T-helper 2 cell treated with Interferon-gamma antibody and Interleukin-4, amounts not matched to agents 5 μg/mL and 100 μg/mL, for 36 hours (primary cell): ENCODE data around the gene CYSTM1.
"Not testable (repeated sequence)": the region's sequence is repeated elsewhere in the genome, so short reads cannot be mapped to it uniquely, and the experiment has no call there.

ENCODE experiments used
- DNase-seq: peaks from one replicate; pipeline ENCODE4 v3.0.0; 2021; ENCODE audit warnings: low spot score
- H3K27ac Mint-ChIP-seq: one replicate; pipeline ENCODE4 v1.8.0; 2021; ENCODE audit warnings: mild to moderate bottlenecking, mixed read lengths
- H3K27me3 Mint-ChIP-seq: one replicate; pipeline ENCODE4 v1.8.0; 2021; ENCODE audit warnings: low read depth, mixed read lengths
- H3K36me3 Mint-ChIP-seq: one replicate; pipeline ENCODE4 v1.8.0; 2021; ENCODE audit warnings: low read depth, mixed read lengths
- H3K4me1 Mint-ChIP-seq: one replicate; pipeline ENCODE4 v1.8.0; 2021; ENCODE audit warnings: low read depth, mixed read lengths
- H3K4me3 Mint-ChIP-seq: one replicate; pipeline ENCODE4 v1.8.0; 2022; ENCODE audit warnings: mild to moderate bottlenecking, moderate library complexity, mixed read lengths
- H3K9me3 Mint-ChIP-seq: one replicate; pipeline ENCODE4 v1.8.0; 2021; ENCODE audit warnings: mixed read lengths

Gene CYSTM1

DNA sequence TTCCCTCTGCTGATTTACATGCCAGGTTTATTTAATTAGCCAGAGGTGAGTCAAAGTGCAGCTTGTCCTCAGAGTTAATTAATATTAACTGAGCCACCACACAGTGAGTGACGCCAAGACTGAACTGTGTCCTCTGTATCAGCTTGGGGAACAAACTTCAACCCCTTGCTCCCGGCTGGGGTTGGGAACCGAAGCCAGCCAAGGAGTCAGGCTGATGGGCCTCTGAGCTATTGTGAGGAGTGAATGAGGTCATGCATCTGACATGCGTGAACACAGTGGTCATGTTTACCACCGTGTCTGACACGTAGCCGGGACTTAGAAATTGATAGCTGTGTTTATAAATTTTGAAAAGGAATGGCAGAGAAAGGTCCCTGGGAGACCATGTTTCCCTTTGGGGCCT lies 32.1 kb upstream of the CYSTM1 start:
- peaks cover 5% of the 10 kb centered on the region for H3K4me1 Mint-ChIP-seq
- no peak for DNase-seq
- H3K36me3 Mint-ChIP-seq, result peaks cover 2% of the 10 kb centered on the region
- H3K9me3 Mint-ChIP-seq, result no peaks in the 10 kb centered on the region
- H3K4me3 Mint-ChIP-seq, result no peak overlapping the region
- H3K27me3 Mint-ChIP-seq, result peaks cover 34% of the 10 kb centered on the region
- H3K27ac Mint-ChIP-seq, result no peak overlapping the region

- H3K27me3 Mint-ChIP-seq, result peaks cover 38% of the 10 kb centered on the region
- H3K4me1 Mint-ChIP-seq, result peaks cover 5% of the 10 kb centered on the region
- no peaks in the 10 kb centered on the region for H3K9me3 Mint-ChIP-seq
- H3K27ac Mint-ChIP-seq, result no peak overlapping the region
- DNase-seq, result no peak
- H3K4me3 Mint-ChIP-seq, result no peak overlapping the region
- H3K36me3 Mint-ChIP-seq, result peaks cover 2% of the 10 kb centered on the region
These were observed 31.3 kb upstream of the CYSTM1 start for GRCh38 chr5:140143521-140144258.

GRCh38 chr5:140145256-140145655 lies 29.7 kb upstream of the CYSTM1 start:
- peak overlapping the region; percentile 6 for H3K4me3 Mint-ChIP-seq
- no peaks in the 10 kb centered on the region for H3K9me3 Mint-ChIP-seq
- H3K27ac Mint-ChIP-seq, result no peak overlapping the region
- H3K4me1 Mint-ChIP-seq, result peaks cover 5% of the 10 kb centered on the region
- H3K27me3 Mint-ChIP-seq, result peaks cover 33% of the 10 kb centered on the region
- no peak for DNase-seq
- H3K36me3 Mint-ChIP-seq, result peaks cover 2% of the 10 kb centered on the region

DNA sequence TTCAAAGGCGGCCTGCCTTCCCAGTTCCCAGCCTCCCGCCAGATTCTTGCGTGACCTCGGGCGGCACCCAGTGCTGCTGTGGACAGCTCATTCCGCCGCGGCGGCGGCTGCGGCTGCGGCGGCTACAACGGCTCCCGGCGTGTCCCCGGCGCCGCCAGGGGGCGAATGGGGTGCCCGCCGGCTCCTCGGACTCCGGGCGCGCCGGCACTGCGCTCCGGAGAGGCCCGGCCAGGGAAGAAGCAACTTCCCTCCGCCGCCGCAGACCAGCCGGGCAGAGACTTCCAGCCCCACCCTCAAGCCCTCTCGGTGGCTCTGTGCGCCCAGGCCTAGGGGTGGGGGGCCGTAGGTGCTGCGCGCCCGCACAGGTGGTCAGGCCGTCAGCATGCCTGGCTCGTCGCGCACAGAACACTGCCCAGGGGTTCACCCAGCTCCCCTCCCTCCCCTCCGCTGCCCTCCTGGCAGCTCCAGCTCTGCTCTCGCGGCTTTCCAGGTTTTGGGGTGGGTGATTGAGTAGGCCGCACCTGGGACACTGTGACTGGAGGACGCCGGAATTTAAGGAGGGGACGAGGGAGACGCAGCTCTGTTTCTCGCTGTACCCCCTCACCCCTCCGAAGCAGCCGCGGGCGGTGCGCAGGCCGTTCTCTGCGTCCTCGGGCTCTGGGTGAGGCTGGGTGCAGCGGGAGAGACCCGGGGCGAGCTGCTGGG lies 29.0 kb upstream of the CYSTM1 start:
- peak; percentile 53 for DNase-seq
- H3K27me3 Mint-ChIP-seq, result peaks cover 31% of the 10 kb centered on the region
- H3K27ac Mint-ChIP-seq, result no peak overlapping the region
- no peak overlapping the region for H3K4me3 Mint-ChIP-seq
- peaks cover 2% of the 10 kb centered on the region for H3K36me3 Mint-ChIP-seq
- H3K4me1 Mint-ChIP-seq, result peaks cover 5% of the 10 kb centered on the region
- no peaks in the 10 kb centered on the region for H3K9me3 Mint-ChIP-seq

GRCh38 chr5:140146523-140146842 lies 28.5 kb upstream of the CYSTM1 start:
- peaks cover 31% of the 10 kb centered on the region for H3K27me3 Mint-ChIP-seq
- no peak overlapping the region for H3K27ac Mint-ChIP-seq
- DNase-seq, result no peak
- H3K36me3 Mint-ChIP-seq, result peaks cover 2% of the 10 kb centered on the region
- H3K4me3 Mint-ChIP-seq, result no peak overlapping the region
- no peaks in the 10 kb centered on the region for H3K9me3 Mint-ChIP-seq
- peaks cover 5% of the 10 kb centered on the region for H3K4me1 Mint-ChIP-seq

GRCh38 chr5:140147460-140147859 lies 27.5 kb upstream of the CYSTM1 start:
- Mint-ChIP-seq H3K27me3 (peaks cover 31% of the 10 kb centered on the region), H3K4me3 (no peak overlapping the region), H3K36me3 (peaks cover 2% of the 10 kb centered on the region), H3K4me1 (peaks cover 6% of the 10 kb centered on the region), H3K27ac (no peak overlapping the region), H3K9me3 (no peaks in the 10 kb centered on the region)
- DNase-seq, result no peak

GRCh38 chr5:140148508-140148907 lies 26.5 kb upstream of the CYSTM1 start:
- Mint-ChIP-seq H3K27ac (no peak overlapping the region), H3K27me3 (peaks cover 31% of the 10 kb centered on the region), H3K4me1 (peaks cover 6% of the 10 kb centered on the region), H3K4me3 (no peak overlapping the region), H3K36me3 (peaks cover 2% of the 10 kb centered on the region), H3K9me3 (no peaks in the 10 kb centered on the region)
- DNase-seq, result no peak

- Mint-ChIP-seq H3K4me3 (no peak overlapping the region), H3K27ac (no peak overlapping the region), H3K9me3 (no peaks in the 10 kb centered on the region), H3K27me3 (peaks cover 25% of the 10 kb centered on the region), H3K4me1 (peaks cover 5% of the 10 kb centered on the region), H3K36me3 (peaks cover 2% of the 10 kb centered on the region)
- DNase-seq, result no peak
These were observed 24.8 kb upstream of the CYSTM1 start for GRCh38 chr5:140150201-140150600.

- H3K9me3 Mint-ChIP-seq, result no peaks in the 10 kb centered on the region
- peaks cover 20% of the 10 kb centered on the region for H3K27me3 Mint-ChIP-seq
- H3K4me1 Mint-ChIP-seq, result peaks cover 2% of the 10 kb centered on the region
- DNase-seq, result no peak
- H3K36me3 Mint-ChIP-seq, result peaks cover 2% of the 10 kb centered on the region
- H3K4me3 Mint-ChIP-seq, result no peak overlapping the region
- H3K27ac Mint-ChIP-seq, result no peak overlapping the region
These were observed 23.6 kb upstream of the CYSTM1 start for GRCh38 chr5:140151144-140152021.

- Mint-ChIP-seq H3K27ac (no peak overlapping the region), H3K4me3 (no peak overlapping the region), H3K4me1 (peaks cover 5% of the 10 kb centered on the region), H3K27me3 (peaks cover 11% of the 10 kb centered on the region), H3K9me3 (no peaks in the 10 kb centered on the region), H3K36me3 (no peaks in the 10 kb centered on the region)
- DNase-seq, result no peak
These were observed 22.7 kb upstream of the CYSTM1 start for GRCh38 chr5:140152022-140152999.

GRCh38 chr5:140153255-140153654 lies 21.7 kb upstream of the CYSTM1 start:
- H3K27ac Mint-ChIP-seq, result no peak overlapping the region
- no peaks in the 10 kb centered on the region for H3K36me3 Mint-ChIP-seq
- peaks cover 5% of the 10 kb centered on the region for H3K4me1 Mint-ChIP-seq
- DNase-seq, result no peak
- no peaks in the 10 kb centered on the region for H3K9me3 Mint-ChIP-seq
- H3K27me3 Mint-ChIP-seq, result peaks cover 2% of the 10 kb centered on the region
- no peak overlapping the region for H3K4me3 Mint-ChIP-seq

DNA sequence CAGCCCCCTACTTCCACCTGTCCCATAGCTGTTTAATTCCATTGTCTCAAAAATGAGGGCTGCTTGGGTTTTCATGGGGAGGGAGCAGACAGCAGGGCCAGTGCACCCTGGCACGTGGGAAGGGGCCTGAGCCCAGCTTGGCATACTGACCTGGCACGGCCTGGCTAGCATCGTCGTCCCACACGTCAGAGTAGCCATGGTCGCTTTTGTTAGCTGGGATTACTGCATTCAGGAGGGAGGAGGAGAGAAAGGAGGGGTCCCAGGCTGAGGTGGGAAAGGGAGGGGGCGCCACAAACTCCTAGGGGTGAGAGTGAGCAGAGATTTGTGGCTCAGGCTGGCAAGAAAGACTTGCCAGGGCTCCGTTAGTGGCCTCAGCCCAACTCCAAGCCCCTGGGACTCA lies 21.1 kb upstream of the CYSTM1 start:
- Mint-ChIP-seq H3K9me3 (no peaks in the 10 kb centered on the region), H3K27ac (no peak overlapping the region), H3K36me3 (no peaks in the 10 kb centered on the region), H3K4me1 (peaks cover 5% of the 10 kb centered on the region), H3K4me3 (no peak overlapping the region), H3K27me3 (peaks cover 2% of the 10 kb centered on the region)
- no peak for DNase-seq

DNA sequence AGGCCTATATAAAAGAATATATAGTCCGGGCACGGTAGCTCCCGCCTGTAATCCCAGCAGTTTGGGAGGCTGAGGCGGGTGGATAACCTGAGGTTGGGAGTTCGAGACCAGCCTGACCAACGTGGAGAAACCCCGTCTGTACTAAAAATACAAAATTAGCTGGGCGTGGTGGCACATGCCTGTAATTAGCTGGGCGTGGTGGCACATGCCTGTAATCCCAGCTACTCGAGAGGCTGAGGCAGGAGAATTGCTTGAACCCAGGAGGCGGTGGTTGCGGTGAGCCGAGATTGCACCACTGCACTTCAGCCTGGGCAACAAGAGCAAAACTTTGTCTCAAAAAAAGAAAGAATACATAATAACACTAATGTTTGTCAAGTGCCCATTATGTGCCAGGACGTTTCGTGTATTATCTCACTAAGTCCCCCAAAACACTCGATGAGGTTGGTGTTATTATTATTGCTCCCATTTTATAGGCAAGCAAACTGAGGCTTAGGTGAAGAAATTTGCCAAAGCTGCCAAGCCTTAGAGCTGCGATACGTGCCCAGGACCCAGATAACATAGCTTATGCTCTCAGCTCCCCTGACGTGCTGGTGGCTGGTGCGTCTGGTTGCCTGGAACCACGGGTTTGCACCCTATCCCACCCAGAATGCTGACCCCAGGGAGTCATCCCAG lies 20.1 kb upstream of the CYSTM1 start:
- not testable (repeated sequence) for H3K4me3 Mint-ChIP-seq, H3K9me3 Mint-ChIP-seq, H3K27me3 Mint-ChIP-seq, H3K36me3 Mint-ChIP-seq, DNase-seq, H3K4me1 Mint-ChIP-seq, H3K27ac Mint-ChIP-seq
